Measurements from ENCODE around the gene HSPB8. TPM values are rescaled to one million over a fixed set of nuclear protein-coding genes. Genes with fewer than 3 reads are reported as not detected.

HSPB8 gene
- total RNA-seq, 1 donor from 2014 or later: 44.2 TPM

GRCh38 chr12:119158402-119158801, 20.3 kb upstream of the HSPB8 start:
- H3K4me3 ChIP-seq (ENCODE audit: low read depth, low read length): no peak overlapping the region
- DNase-seq (ENCODE audit: low read depth): no peak
- TF ChIP-seq CTCF (IDR thresholded peaks at IDR 0.05; ENCODE audit: insufficient read depth, low read length, poor library complexity, severe bottlenecking): no peak
- H3K36me3 ChIP-seq (ENCODE audit: control insufficient read depth, insufficient read depth, low read length): no peaks in the 10 kb centered on the region
- peaks cover 2% of the 10 kb centered on the region for H3K27me3 ChIP-seq (ENCODE audit: control insufficient read depth, insufficient read depth, low read length)

- Histone ChIP-seq H3K36me3 (ENCODE audit: control insufficient read depth, insufficient read depth, low read length) (no peaks in the 10 kb centered on the region), H3K4me3 (ENCODE audit: low read depth, low read length) (no peak overlapping the region), H3K27me3 (ENCODE audit: control insufficient read depth, insufficient read depth, low read length) (peaks cover 2% of the 10 kb centered on the region)
- DNase-seq (ENCODE audit: low read depth): no peak
- TF ChIP-seq CTCF (IDR thresholded peaks at IDR 0.05; ENCODE audit: insufficient read depth, low read length, poor library complexity, severe bottlenecking): no peak
Measured at GRCh38 chr12:119159844-119160243, 18.9 kb upstream of the HSPB8 start.

- Histone ChIP-seq H3K36me3 (ENCODE audit: control insufficient read depth, insufficient read depth, low read length) (no peaks in the 10 kb centered on the region), H3K4me3 (ENCODE audit: low read depth, low read length) (no peak overlapping the region)
Measured at GRCh38 chr12:119167902-119168301, 10.8 kb upstream of the HSPB8 start.

GRCh38 chr12:119168721-119169120, 10.0 kb upstream of the HSPB8 start:
- no peaks in the 10 kb centered on the region for H3K36me3 ChIP-seq (ENCODE audit: control insufficient read depth, insufficient read depth, low read length)
- TF ChIP-seq CTCF (IDR thresholded peaks at IDR 0.05; ENCODE audit: insufficient read depth, low read length, poor library complexity, severe bottlenecking): no peak
- H3K4me3 ChIP-seq (ENCODE audit: low read depth, low read length): no peak overlapping the region
- no peak for DNase-seq (ENCODE audit: low read depth)
- H3K27me3 ChIP-seq (ENCODE audit: control insufficient read depth, insufficient read depth, low read length): peaks cover 10% of the 10 kb centered on the region

More at GRCh38 chr12:119167902-119168301, 10.8 kb upstream of the HSPB8 start:
- TF ChIP-seq CTCF (IDR thresholded peaks at IDR 0.05; ENCODE audit: insufficient read depth, low read length, poor library complexity, severe bottlenecking): no peak
- H3K27me3 ChIP-seq (ENCODE audit: control insufficient read depth, insufficient read depth, low read length): peaks cover 8% of the 10 kb centered on the region
- DNase-seq (ENCODE audit: low read depth): no peak

GRCh38 chr12:119169150-119169549, 9.6 kb upstream of the HSPB8 start:
- Histone ChIP-seq H3K4me3 (ENCODE audit: low read depth, low read length) (no peak overlapping the region), H3K36me3 (ENCODE audit: control insufficient read depth, insufficient read depth, low read length) (no peaks in the 10 kb centered on the region), H3K27me3 (ENCODE audit: control insufficient read depth, insufficient read depth, low read length) (peaks cover 10% of the 10 kb centered on the region)
- TF ChIP-seq CTCF (IDR thresholded peaks at IDR 0.05; ENCODE audit: insufficient read depth, low read length, poor library complexity, severe bottlenecking): no peak
- DNase-seq (ENCODE audit: low read depth): no peak

- DNase-seq (ENCODE audit: low read depth): no peak
- Histone ChIP-seq H3K27me3 (ENCODE audit: control insufficient read depth, insufficient read depth, low read length) (peaks cover 10% of the 10 kb centered on the region), H3K4me3 (ENCODE audit: low read depth, low read length) (no peak overlapping the region)
Measured at GRCh38 chr12:119171291-119171690, 7.4 kb upstream of the HSPB8 start.

More at GRCh38 chr12:119171291-119171690, 7.4 kb upstream of the HSPB8 start:
- TF ChIP-seq CTCF (IDR thresholded peaks at IDR 0.05; ENCODE audit: insufficient read depth, low read length, poor library complexity, severe bottlenecking): no peak
- no peaks in the 10 kb centered on the region for H3K36me3 ChIP-seq (ENCODE audit: control insufficient read depth, insufficient read depth, low read length)
